ENCODE data around the gene HDAC9.

HDAC9 gene

DNA sequence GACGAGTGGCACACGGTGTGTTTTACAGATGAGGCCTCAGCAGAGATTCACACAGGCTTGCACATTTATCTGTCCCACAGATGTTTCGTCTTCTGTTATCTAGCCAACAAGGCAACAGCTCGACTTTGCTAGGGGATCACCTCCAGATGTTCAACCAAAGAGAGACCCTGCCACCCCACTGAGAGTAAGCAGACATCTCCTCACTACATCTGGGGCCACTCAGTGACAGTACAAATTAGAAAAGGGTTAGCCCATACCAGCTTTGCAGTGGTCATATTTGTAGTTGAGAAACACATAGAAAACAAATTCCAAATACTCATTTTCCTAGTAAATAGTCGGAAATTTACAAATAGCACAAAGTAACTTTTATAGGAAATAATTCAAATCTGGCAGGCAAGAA is 164.2 kb downstream of the HDAC9 start:
- Histone ChIP-seq H3K4me2 (ENCODE audit: low read length) (no peak overlapping the region), H3K4me1 (ENCODE audit: control insufficient read depth, low read length) (no peaks in the 10 kb centered on the region), H3K27ac (ENCODE audit: low read depth, low read length) (no peak overlapping the region), H3K27me3 (ENCODE audit: control insufficient read depth, low read length) (no peaks in the 10 kb centered on the region), H3K36me3 (ENCODE audit: control insufficient read depth, low read length) (no peaks in the 10 kb centered on the region; the same call in 1 of the 2 replicates), H3K79me2 (ENCODE audit: control insufficient read depth, low read length) (no peaks in the 10 kb centered on the region), H3K9me3 (ENCODE audit: control insufficient read depth, insufficient read depth, low read length) (no peaks in the 10 kb centered on the region), H3F3A (ENCODE audit: control insufficient read depth, insufficient read depth) (no peaks in the 10 kb centered on the region), H3K4me3 (ENCODE audit: low read length) (no peak overlapping the region), H3K9me2 (replicated peaks; ENCODE audit: control insufficient read depth, low read length) (no peaks in the 10 kb centered on the region), H4K20me1 (ENCODE audit: control insufficient read depth, insufficient read depth, low read depth, low read length) (no peaks in the 10 kb centered on the region)
- TF ChIP-seq EZH2phosphoT487 (IDR thresholded peaks at IDR 0.05; ENCODE audit: borderline replicate concordance, low read length): no peak
- TF ChIP-seq, protein P1, sequence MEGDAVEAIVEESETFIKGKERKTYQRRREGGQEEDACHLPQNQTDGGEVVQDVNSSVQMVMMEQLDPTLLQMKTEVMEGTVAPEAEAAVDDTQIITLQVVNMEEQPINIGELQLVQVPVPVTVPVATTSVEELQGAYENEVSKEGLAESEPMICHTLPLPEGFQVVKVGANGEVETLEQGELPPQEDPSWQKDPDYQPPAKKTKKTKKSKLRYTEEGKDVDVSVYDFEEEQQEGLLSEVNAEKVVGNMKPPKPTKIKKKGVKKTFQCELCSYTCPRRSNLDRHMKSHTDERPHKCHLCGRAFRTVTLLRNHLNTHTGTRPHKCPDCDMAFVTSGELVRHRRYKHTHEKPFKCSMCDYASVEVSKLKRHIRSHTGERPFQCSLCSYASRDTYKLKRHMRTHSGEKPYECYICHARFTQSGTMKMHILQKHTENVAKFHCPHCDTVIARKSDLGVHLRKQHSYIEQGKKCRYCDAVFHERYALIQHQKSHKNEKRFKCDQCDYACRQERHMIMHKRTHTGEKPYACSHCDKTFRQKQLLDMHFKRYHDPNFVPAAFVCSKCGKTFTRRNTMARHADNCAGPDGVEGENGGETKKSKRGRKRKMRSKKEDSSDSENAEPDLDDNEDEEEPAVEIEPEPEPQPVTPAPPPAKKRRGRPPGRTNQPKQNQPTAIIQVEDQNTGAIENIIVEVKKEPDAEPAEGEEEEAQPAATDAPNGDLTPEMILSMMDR (IDR thresholded peaks at IDR 0.05; ENCODE audit: low read depth, low read length, poor library complexity, severe bottlenecking): no peak

DNA sequence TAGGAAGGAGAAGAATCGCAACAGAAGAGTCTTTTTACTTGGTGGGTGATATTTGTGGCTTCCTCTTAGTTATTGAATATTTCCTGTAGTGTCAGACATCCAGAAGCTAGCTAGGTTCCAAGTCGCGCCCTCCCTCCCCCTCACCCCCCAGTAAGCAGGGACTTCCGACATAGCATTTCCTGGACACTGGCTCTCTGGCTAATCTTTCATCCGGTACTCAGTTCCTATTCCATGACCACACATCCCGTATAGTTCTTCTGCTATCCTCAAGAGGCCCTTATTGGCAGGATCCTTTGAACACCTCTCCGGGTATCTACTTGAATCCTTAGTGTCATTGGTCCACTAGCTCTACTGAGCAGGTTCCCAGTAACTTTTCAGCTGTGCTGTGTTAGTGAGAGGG is 167.8 kb downstream of the HDAC9 start:
- H3K27ac ChIP-seq (ENCODE audit: low read depth, low read length): no peak overlapping the region
- no peak for TF ChIP-seq EZH2phosphoT487 (IDR thresholded peaks at IDR 0.05; ENCODE audit: borderline replicate concordance, low read length)
- TF ChIP-seq, protein P1 (IDR thresholded peaks at IDR 0.05; ENCODE audit: low read depth, low read length, poor library complexity, severe bottlenecking): no peak
- no peaks in the 10 kb centered on the region for H3F3A ChIP-seq (ENCODE audit: control insufficient read depth, insufficient read depth)
- no peak overlapping the region for H3K4me3 ChIP-seq (ENCODE audit: low read length)
- H3K36me3 ChIP-seq (ENCODE audit: control insufficient read depth, low read length): peaks cover 9% of the 10 kb centered on the region
- H4K20me1 ChIP-seq (ENCODE audit: control insufficient read depth, insufficient read depth, low read depth, low read length): no peaks in the 10 kb centered on the region
- H3K27me3 ChIP-seq (ENCODE audit: control insufficient read depth, low read length): no peaks in the 10 kb centered on the region
- no peaks in the 10 kb centered on the region for H3K79me2 ChIP-seq (ENCODE audit: control insufficient read depth, low read length)
- H3K9me3 ChIP-seq (ENCODE audit: control insufficient read depth, insufficient read depth, low read length): no peaks in the 10 kb centered on the region
- peaks cover 4% of the 10 kb centered on the region for H3K4me1 ChIP-seq (ENCODE audit: control insufficient read depth, low read length)
- H3K9me2 ChIP-seq (replicated peaks; ENCODE audit: control insufficient read depth, low read length): no peaks in the 10 kb centered on the region
- H3K4me2 ChIP-seq (ENCODE audit: low read length): no peak overlapping the region

DNA sequence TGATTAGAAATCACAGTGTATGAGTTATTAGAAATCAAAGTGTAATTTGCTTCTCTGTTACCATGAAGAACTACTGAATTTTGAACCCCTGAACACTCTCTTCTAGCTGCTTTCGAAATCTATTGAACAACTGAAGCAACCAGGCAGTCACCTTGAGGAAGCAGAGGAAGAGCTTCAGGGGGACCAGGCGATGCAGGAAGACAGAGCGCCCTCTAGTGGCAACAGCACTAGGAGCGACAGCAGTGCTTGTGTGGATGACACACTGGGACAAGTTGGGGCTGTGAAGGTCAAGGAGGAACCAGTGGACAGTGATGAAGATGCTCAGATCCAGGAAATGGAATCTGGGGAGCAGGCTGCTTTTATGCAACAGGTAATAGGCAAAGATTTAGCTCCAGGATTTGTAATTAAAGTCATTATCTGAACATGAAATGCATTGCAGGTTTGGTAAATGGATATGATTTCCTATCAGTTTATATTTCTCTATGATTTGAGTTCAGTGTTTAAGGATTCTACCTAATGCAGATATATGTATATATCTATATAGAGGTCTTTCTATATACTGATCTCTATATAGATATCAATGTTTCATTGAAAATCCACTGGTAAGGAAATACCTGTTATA is 170.7 kb downstream of the HDAC9 start:
- Histone ChIP-seq H3K4me2 (ENCODE audit: low read length) (0 out of 2 replicates have a peak overlapping the region, but pooled peaks have one; percentile 13), H3K4me3 (ENCODE audit: low read length) (no peak overlapping the region), H3K79me2 (ENCODE audit: control insufficient read depth, low read length) (no peaks in the 10 kb centered on the region), H3K36me3 (ENCODE audit: control insufficient read depth, low read length) (peaks cover 9% of the 10 kb centered on the region), H3K9me2 (replicated peaks; ENCODE audit: control insufficient read depth, low read length) (no peaks in the 10 kb centered on the region), H3K27ac (ENCODE audit: low read depth, low read length) (no peak overlapping the region), H3K9me3 (ENCODE audit: control insufficient read depth, insufficient read depth, low read length) (no peaks in the 10 kb centered on the region), H3K27me3 (ENCODE audit: control insufficient read depth, low read length) (no peaks in the 10 kb centered on the region), H3K4me1 (ENCODE audit: control insufficient read depth, low read length) (peaks cover 8% of the 10 kb centered on the region), H3F3A (ENCODE audit: control insufficient read depth, insufficient read depth) (no peaks in the 10 kb centered on the region), H4K20me1 (ENCODE audit: control insufficient read depth, insufficient read depth, low read depth, low read length) (no peaks in the 10 kb centered on the region)
- TF ChIP-seq, protein P1 (IDR thresholded peaks at IDR 0.05; ENCODE audit: low read depth, low read length, poor library complexity, severe bottlenecking): peak; percentile 100
- TF ChIP-seq EZH2phosphoT487 (IDR thresholded peaks at IDR 0.05; ENCODE audit: borderline replicate concordance, low read length): no peak

Data from DOHH2 (cell line).